Esophagus muscularis mucosa (tissue), 4 donors: ENCODE measurements around the gene PCDH1. TPM values are rescaled to one million over a fixed set of nuclear protein-coding genes. Genes with fewer than 3 reads are reported as not detected.

ENCODE experiments used
- DNase-seq: peaks from one replicate; pipeline ENCODE4 v3.0.0-alpha.2; 2017; ENCODE audit errors: extremely low spot score
- H3K27ac ChIP-seq, 4 donors: fragments of 200-600 bp; sonication (generic); replicated peaks in 1 of 4; 1 replicate in 3 of 4; 2 replicates in 1 of 4; pipeline ENCODE4 v1.5.1; 2016 to 2019; ENCODE audit warnings: mild to moderate bottlenecking in 1 of 4
- H3K27me3 ChIP-seq, 4 donors: fragments of 200-600 bp; sonication (generic); one replicate each; pipeline versions ENCODE4 v1.5.1 to v1.6.0; 2016 to 2019
- H3K36me3 ChIP-seq, 4 donors: fragments of 200-600 bp; sonication (generic); one replicate each; pipeline ENCODE4 v1.5.1; 2016 to 2019
- H3K4me1 ChIP-seq, 4 donors: fragments of 200-600 bp; sonication (generic); one replicate each; pipeline ENCODE4 v1.5.1; 2016 to 2019
- H3K4me3 ChIP-seq, 4 donors: fragments of 200-600 bp; sonication (generic); 1 replicate in 2 of 4; 2 replicates in 2 of 4; pipeline ENCODE4 v1.5.1; 2016 to 2019; ENCODE audit warnings: mild to moderate bottlenecking in 4 of 4, moderate library complexity in 1 of 4
- H3K9me3 ChIP-seq, 4 donors: fragments of 200-600 bp; sonication (generic); 1 replicate in 3 of 4; 2 replicates in 1 of 4; pipeline ENCODE4 v1.5.1; 2016 to 2019
- CTCF ChIP-seq, 3 experiments: fragments of 200-600 bp in 2 of 3; fragments of 450-650 bp in 1 of 3; sonication (generic) in 2 of 3; IDR thresholded peaks; one replicate each; pipeline ENCODE4 v1.5.1; 2017 to 2019; ENCODE audit warnings: antibody characterized with exemption in 3 of 3, mild to moderate bottlenecking in 2 of 3, moderate library complexity in 1 of 3
- EP300 ChIP-seq: sonication (generic); formaldehyde crosslinking; IDR thresholded peaks from one replicate; pipeline ENCODE4 v1.6.1; 2017; ENCODE audit warnings: antibody characterized with exemption
- POLR2A ChIP-seq: fragments of 450-650 bp; IDR thresholded peaks from one replicate; pipeline ENCODE4 v1.6.1; 2017; ENCODE audit warnings: antibody characterized with exemption, moderate library complexity, mild to moderate bottlenecking, low read depth
- POLR2AphosphoS5 ChIP-seq, 2 donors: sonication (generic); formaldehyde crosslinking; IDR thresholded peaks; one replicate each; pipeline ENCODE4 v1.6.1; 2017; ENCODE audit warnings: antibody characterized with exemption in 2 of 2
- WGBS: methylation state at CpG from one replicate; pipeline ENCODE4 v1.1.5; 2018; 5-methylcytosine and 5-hydroxymethylcytosine counted together
- intact Hi-C: fragments of 100-400 bp; cut with DNase I; formaldehyde crosslinking; loops from one replicate; pipeline ENCODE4 v1.15.1; 2023
- total RNA-seq, 4 donors: library from RNA; depleted of rRNA; stranded (reverse); fragments of >200 nt; gene quantifications; one replicate each; pipeline versions ENCODE4 v1.1.0 to v1.2.1, GENCODE V29; 2016

The PCDH1 gene
- total RNA-seq, 4 donors from 2014 or later, result 18.7 to 57.8 (median 38.2) TPM

- no peak for DNase-seq
- 0% methylated on average over 2 of the region's 2 CpGs for WGBS
- Histone ChIP-seq H3K36me3 (peaks cover 0 to 6% (median 0%) of the 10 kb centered on the region in 4 donors), H3K4me3 (peak overlapping the region in 2 of 4 donors; percentile 70 to 73), H3K9me3 (no peaks in the 10 kb centered on the region), H3K27me3 (peaks cover 0 to 86% (median 50%) of the 10 kb centered on the region in 4 donors), H3K4me1 (peaks cover 63 to 87% (median 86%) of the 10 kb centered on the region in 4 donors), H3K27ac (peak overlapping the region; percentile 34 to 82 (median 45))
- intact Hi-C loops, result loop anchor here (1.0 to 2.0 kb wide), 3 partner anchors 81 to 187 kb away; no protein-coding TSS in a partner anchor
- TF ChIP-seq EP300 (no peak), POLR2AphosphoS5 (IDR thresholded peaks at IDR 0.05) (no peak), CTCF (IDR thresholded peaks at IDR 0.05) (no peak), POLR2A (no peak)
These were observed 1.2 kb upstream of the PCDH1 start for GRCh38 chr5:141879426-141879759.

GRCh38 chr5:141878711-141879425 lies 658 bp upstream of the PCDH1 start:
- H3K4me3 ChIP-seq, result peak overlapping the region; percentile 70 to 82 (median 73)
- no peak for DNase-seq
- intact Hi-C loops, result loop anchor here (1.0 to 2.0 kb wide), 3 partner anchors 82 to 186 kb away; no protein-coding TSS in a partner anchor
- WGBS, result 2% methylated on average over 17 of the region's 40 CpGs
- H3K4me1 ChIP-seq, result peaks cover 63 to 90% (median 87%) of the 10 kb centered on the region in 4 donors
- peaks cover 0 to 6% (median 0%) of the 10 kb centered on the region in 4 donors for H3K36me3 ChIP-seq
- TF ChIP-seq EP300 (no peak), POLR2A (no peak), POLR2AphosphoS5 (IDR thresholded peaks at IDR 0.05) (peak; percentile 46 to 67), CTCF (IDR thresholded peaks at IDR 0.05) (peak; percentile 87 to 96 (median 94))
- H3K9me3 ChIP-seq, result no peaks in the 10 kb centered on the region
- peaks cover 0 to 86% (median 50%) of the 10 kb centered on the region in 4 donors for H3K27me3 ChIP-seq
- H3K27ac ChIP-seq, result peak overlapping the region; percentile 73 to 82 (median 77)

GRCh38 chr5:141877356-141878185 lies 639 bp downstream of the PCDH1 start:
- no peak for TF ChIP-seq EP300
- Histone ChIP-seq H3K9me3 (no peaks in the 10 kb centered on the region), H3K4me3 (peak overlapping the region; percentile 70 to 82 (median 73)), H3K36me3 (peaks cover 0 to 6% (median 0%) of the 10 kb centered on the region in 4 donors), H3K27ac (peak overlapping the region; percentile 76 to 82 (median 78)), H3K4me1 (peaks cover 59 to 89% (median 77%) of the 10 kb centered on the region in 4 donors), H3K27me3 (peaks cover 0 to 75% (median 37%) of the 10 kb centered on the region in 4 donors)
- intact Hi-C loops, result loop anchor here (2.0 kb wide), 2 partner anchors 83 to 185 kb away; no protein-coding TSS in a partner anchor
- 0% methylated on average over 28 of the region's 55 CpGs for WGBS
- DNase-seq, result no peak

GRCh38 chr5:141876628-141877355 lies 1.4 kb downstream of the PCDH1 start:
- Histone ChIP-seq H3K27me3 (peaks cover 0 to 73% (median 32%) of the 10 kb centered on the region in 4 donors), H3K36me3 (peaks cover 0 to 6% (median 0%) of the 10 kb centered on the region in 4 donors), H3K27ac (peak overlapping the region; percentile 76 to 82 (median 77)), H3K4me1 (peaks cover 53 to 87% (median 72%) of the 10 kb centered on the region in 4 donors), H3K9me3 (no peaks in the 10 kb centered on the region), H3K4me3 (peak overlapping the region; percentile 70 to 82 (median 73))
- TF ChIP-seq EP300 (no peak), POLR2A (no peak), CTCF (IDR thresholded peaks at IDR 0.05) (no peak), POLR2AphosphoS5 (IDR thresholded peaks at IDR 0.05) (no peak)
- intact Hi-C loops, result no loop called here
- no peak for DNase-seq
- WGBS, result 1% methylated on average over 42 of the region's 42 CpGs
